SU-DHL-6 (cell line): ENCODE measurements around the gene MPZL2.

Experiments used
- H2AFZ ChIP-seq: fragments of 200-600 bp; sonication (generic); 2 replicates; pipeline ENCODE4 v1.6.1; 2014; ENCODE audit warnings: low read depth, mild to moderate bottlenecking, moderate library complexity, mixed read lengths, antibody characterized with exemption, low read length; ENCODE audit not compliant: severe bottlenecking
- H3F3A ChIP-seq: fragments of 200-600 bp; shearing (Covaris generic); 2 replicates; pipeline ENCODE4 v1.6.0; 2016; ENCODE audit warnings: antibody characterized with exemption, mild to moderate bottlenecking; ENCODE audit not compliant: insufficient read depth
- H3K27ac ChIP-seq: fragments of 200-600 bp; sonication (generic); 2 replicates; pipeline ENCODE4 v1.5.1; 2016; ENCODE audit warnings: low read depth, mild to moderate bottlenecking, low read length, moderate library complexity, mixed read lengths
- H3K27me3 ChIP-seq: fragments of 200-600 bp; sonication (generic), shearing (Covaris generic); 2 replicates; pipeline ENCODE4 v1.6.0; 2014; ENCODE audit warnings: mild to moderate bottlenecking, low read length
- H3K36me3 ChIP-seq: fragments of 200-600 bp; sonication (generic); 2 replicates; pipeline ENCODE4 v1.6.1; 2014; ENCODE audit warnings: mild to moderate bottlenecking, low read length, mixed read lengths
- H3K4me2 ChIP-seq: fragments of 300-600, 200-600 bp; shearing (Covaris generic), sonication (generic); 2 replicates; pipeline ENCODE4 v1.6.0; 2014; ENCODE audit warnings: low read length, low read depth, mild to moderate bottlenecking; ENCODE audit not compliant: poor library complexity, severe bottlenecking
- H3K4me3 ChIP-seq: fragments of 200-600 bp; sonication (generic); 2 replicates; pipeline ENCODE4 v1.5.1; 2014; ENCODE audit warnings: antibody characterized with exemption, low read length, mild to moderate bottlenecking, mixed read lengths; ENCODE audit not compliant: insufficient read depth, poor library complexity, severe bottlenecking
- H3K79me2 ChIP-seq: fragments of 200-600 bp; sonication (generic); 2 replicates; pipeline ENCODE4 v1.6.1; 2014; ENCODE audit warnings: mild to moderate bottlenecking, low read length, moderate library complexity; ENCODE audit not compliant: insufficient read depth
- H3K9ac ChIP-seq: fragments of 200-600 bp; sonication (generic); 2 replicates; pipeline ENCODE4 v1.7.0; 2014; ENCODE audit warnings: mild to moderate bottlenecking, low read length
- H3K9me2 ChIP-seq: fragments of 200-600 bp; sonication (generic); replicated peaks from 2 replicates; pipeline ENCODE4 v1.6.1; 2014; ENCODE audit warnings: low read length; ENCODE audit not compliant: insufficient read depth
- H3K9me3 ChIP-seq: fragments of 200-600 bp; sonication (generic); 2 replicates; pipeline ENCODE4 v1.6.1; 2014; ENCODE audit warnings: low read length, mixed read lengths; ENCODE audit not compliant: insufficient read depth
- H4K20me1 ChIP-seq: fragments of 200-600 bp; sonication (generic); 2 replicates; pipeline ENCODE4 v1.6.1; 2014; ENCODE audit warnings: low read depth, mild to moderate bottlenecking, antibody characterized with exemption, low read length, moderate library complexity, mixed read lengths
- EZH2phosphoT487 ChIP-seq: fragments of 200-600 bp; sonication (generic), shearing (Covaris generic); conservative IDR thresholded peaks from 2 replicates; pipeline ENCODE4 v1.6.1; 2018; ENCODE audit warnings: mild to moderate bottlenecking, antibody characterized with exemption, low read length, moderate library complexity, mixed read lengths
- TF ChIP-seq, protein P1 (sequence below): fragments of 200-600 bp; sonication (generic); IDR thresholded peaks from one replicate; pipeline ENCODE4 v1.5.1; 2017; ENCODE audit warnings: antibody characterized with exemption, mild to moderate bottlenecking, low read length, moderate library complexity; ENCODE audit not compliant: insufficient read depth, poor library complexity, severe bottlenecking

MPZL2 gene

GRCh38 chr11:118243993-118244762 is 19.9 kb downstream of the MPZL2 start:
- no peak overlapping the region for H3K4me3 ChIP-seq
- H3K27ac ChIP-seq, result no peak overlapping the region
- H3K9me3 ChIP-seq, result no peaks in the 10 kb centered on the region
- no peak overlapping the region for H3K4me2 ChIP-seq
- no peak overlapping the region for H2AFZ ChIP-seq
- no peaks in the 10 kb centered on the region for H4K20me1 ChIP-seq
- no peaks in the 10 kb centered on the region for H3K27me3 ChIP-seq
- H3K79me2 ChIP-seq, result no peaks in the 10 kb centered on the region; the same call in 1 of the 2 replicates
- no peaks in the 10 kb centered on the region for H3F3A ChIP-seq
- no peaks in the 10 kb centered on the region for H3K9me2 ChIP-seq
- H3K9ac ChIP-seq, result no peak overlapping the region
- TF ChIP-seq, protein P1, sequence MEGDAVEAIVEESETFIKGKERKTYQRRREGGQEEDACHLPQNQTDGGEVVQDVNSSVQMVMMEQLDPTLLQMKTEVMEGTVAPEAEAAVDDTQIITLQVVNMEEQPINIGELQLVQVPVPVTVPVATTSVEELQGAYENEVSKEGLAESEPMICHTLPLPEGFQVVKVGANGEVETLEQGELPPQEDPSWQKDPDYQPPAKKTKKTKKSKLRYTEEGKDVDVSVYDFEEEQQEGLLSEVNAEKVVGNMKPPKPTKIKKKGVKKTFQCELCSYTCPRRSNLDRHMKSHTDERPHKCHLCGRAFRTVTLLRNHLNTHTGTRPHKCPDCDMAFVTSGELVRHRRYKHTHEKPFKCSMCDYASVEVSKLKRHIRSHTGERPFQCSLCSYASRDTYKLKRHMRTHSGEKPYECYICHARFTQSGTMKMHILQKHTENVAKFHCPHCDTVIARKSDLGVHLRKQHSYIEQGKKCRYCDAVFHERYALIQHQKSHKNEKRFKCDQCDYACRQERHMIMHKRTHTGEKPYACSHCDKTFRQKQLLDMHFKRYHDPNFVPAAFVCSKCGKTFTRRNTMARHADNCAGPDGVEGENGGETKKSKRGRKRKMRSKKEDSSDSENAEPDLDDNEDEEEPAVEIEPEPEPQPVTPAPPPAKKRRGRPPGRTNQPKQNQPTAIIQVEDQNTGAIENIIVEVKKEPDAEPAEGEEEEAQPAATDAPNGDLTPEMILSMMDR, result no peak
- TF ChIP-seq EZH2phosphoT487, result no peak
- no peaks in the 10 kb centered on the region for H3K36me3 ChIP-seq

DNA sequence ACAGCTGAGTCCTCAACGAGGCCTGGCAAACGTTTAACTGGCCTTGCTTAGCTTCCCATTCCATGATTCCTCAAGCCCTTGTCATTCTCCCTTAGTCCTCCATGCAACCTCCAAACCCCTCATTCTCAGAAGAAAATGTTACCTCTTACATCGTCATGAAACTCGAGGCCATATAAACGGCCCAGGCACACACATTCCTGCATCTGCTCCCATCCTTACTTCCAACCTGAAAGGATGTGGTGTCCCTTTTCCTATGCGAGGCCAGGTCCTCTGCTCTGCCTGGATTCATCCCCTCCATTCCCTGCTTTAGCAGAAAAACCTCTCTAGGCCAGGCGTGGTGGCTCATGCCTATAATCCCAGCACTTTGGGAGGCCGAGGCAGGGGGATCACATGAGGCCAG is 20.9 kb downstream of the MPZL2 start:
- Histone ChIP-seq H3K79me2 (no peaks in the 10 kb centered on the region), H3K9ac (no peak overlapping the region), H4K20me1 (no peaks in the 10 kb centered on the region), H3K27me3 (no peaks in the 10 kb centered on the region), H3K27ac (no peak overlapping the region), H3K36me3 (no peaks in the 10 kb centered on the region), H3K9me2 (no peaks in the 10 kb centered on the region), H3K4me3 (no peak overlapping the region), H3K4me2 (no peak overlapping the region), H3K9me3 (no peaks in the 10 kb centered on the region), H2AFZ (no peak overlapping the region), H3F3A (no peaks in the 10 kb centered on the region)
- no peak for TF ChIP-seq EZH2phosphoT487
- TF ChIP-seq, protein P1, result no peak

DNA sequence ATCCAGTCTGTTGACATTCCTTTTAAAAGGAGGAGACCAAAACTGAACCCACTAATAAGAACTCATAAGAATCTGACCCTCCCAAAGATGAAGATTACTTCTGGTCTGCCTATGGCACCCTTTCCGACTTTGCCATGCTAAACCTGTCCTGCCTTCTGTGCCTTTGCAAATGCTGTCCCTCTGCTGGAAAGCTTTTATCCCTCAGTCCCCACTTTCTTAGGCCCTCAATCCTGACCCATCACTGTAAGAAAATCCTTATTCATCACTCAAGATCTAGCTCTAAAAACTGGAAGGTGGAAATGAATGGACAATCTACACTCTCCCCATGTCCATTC is 22.4 kb downstream of the MPZL2 start:
- Histone ChIP-seq H3F3A (no peaks in the 10 kb centered on the region), H3K27me3 (no peaks in the 10 kb centered on the region), H3K4me2 (no peak overlapping the region), H3K27ac (no peak overlapping the region), H3K9me3 (no peaks in the 10 kb centered on the region), H3K9me2 (no peaks in the 10 kb centered on the region), H3K4me3 (no peak overlapping the region), H3K79me2 (no peaks in the 10 kb centered on the region), H3K36me3 (no peaks in the 10 kb centered on the region), H3K9ac (no peak overlapping the region), H2AFZ (no peak overlapping the region), H4K20me1 (no peaks in the 10 kb centered on the region)
- TF ChIP-seq EZH2phosphoT487, result no peak
- TF ChIP-seq, protein P1, result no peak
